Uterus (tissue), 2 donors: ENCODE measurements around the gene GPR17.

Source experiments
- CTCF ChIP-seq, 4 experiments: fragments of 200-600 bp in 2 of 4; fragments of 450-650 bp in 2 of 4; sonication (generic) in 2 of 4; IDR thresholded peaks; one replicate each; pipeline ENCODE4 v1.5.1; 2016 to 2019; ENCODE audit warnings: antibody characterized with exemption in 4 of 4, mild to moderate bottlenecking in 2 of 4, moderate library complexity in 1 of 4
- POLR2A ChIP-seq, 2 donors: fragments of 450-650 bp; IDR thresholded peaks; one replicate each; pipeline ENCODE4 v1.6.1; 2016; ENCODE audit warnings: antibody characterized with exemption in 2 of 2, mild to moderate bottlenecking in 1 of 2, moderate library complexity in 1 of 2

- TF ChIP-seq POLR2A (IDR thresholded peaks at IDR 0.05) (no peak), CTCF (IDR thresholded peaks at IDR 0.05) (no peak)
These were observed 39.1 kb upstream of the GPR17 start for GRCh38 chr2:127606625-127607398.
